Keratinocyte (primary cell): ENCODE measurements around the gene YPEL3.

Experiments
- CTCF ChIP-seq, 3 experiments: IDR thresholded peaks in 1 of 3; conservative IDR thresholded peaks in 1 of 3; optimal IDR thresholded peaks in 1 of 3; 2 replicates in 2 of 3; 3 replicates in 1 of 3; pipeline versions ENCODE3 to v1.5.1; 2011; ENCODE audit warnings: low read length in 3 of 3, mild to moderate bottlenecking in 3 of 3, moderate library complexity in 2 of 3, control low read depth in 1 of 3, inconsistent platforms in 1 of 3; ENCODE audit not compliant: insufficient read depth in 2 of 3; ENCODE audit errors: extremely low read depth in 1 of 3
- EZH2 ChIP-seq: IDR thresholded peaks from one replicate; pipeline ENCODE4 v1.6.1; 2012; ENCODE audit warnings: inconsistent platforms, mild to moderate bottlenecking, low read length, moderate library complexity

GRCh38 chr16:30085247-30085646 lies 10.8 kb downstream of the YPEL3 start:
- no peak for TF ChIP-seq EZH2
- TF ChIP-seq CTCF (optimal IDR thresholded peaks at IDR 0.05 in 1 of 3, IDR thresholded peaks at IDR 0.05 in 1 of 3, conservative IDR thresholded peaks at IDR 0.05 in 1 of 3; ENCODE audit: extremely low read depth in 1 of 3, insufficient read depth in 2 of 3, low read length in 3 of 3) = no peak
